DND-41 (cell line): ENCODE data around the gene SSR2.
"Not testable (repeated sequence)": the region's sequence is repeated elsewhere in the genome, so short reads cannot be mapped to it uniquely, and the experiment has no call there.

Experiments used
- ATAC-seq: fragments of 200-7000 bp; cut with Tn5 transposase; 3 replicates; pipeline ENCODE4 v1.9.1; 2021; ENCODE audit warnings: low read depth; ENCODE audit not compliant: insufficient read depth
- DNase-seq: peaks from one replicate; pipeline ENCODE4 v3.0.0-alpha.2; 2020
- H2AFZ ChIP-seq: 2 replicates; pipeline ENCODE4 v1.6.0; 2012; ENCODE audit warnings: low read depth, low read length
- H3K27ac ChIP-seq: 2 replicates; pipeline ENCODE4 v1.5.1; 2012; ENCODE audit warnings: low read length, inconsistent platforms
- H3K27me3 ChIP-seq: fragments of 200-600 bp; sonication (generic); 2 replicates; pipeline ENCODE4 v1.6.0; 2012; ENCODE audit warnings: low read length, mild to moderate bottlenecking, inconsistent platforms; ENCODE audit not compliant: insufficient read depth, poor library complexity
- H3K36me3 ChIP-seq: 2 replicates; pipeline ENCODE4 v1.5.1; 2012; ENCODE audit warnings: low read length, inconsistent platforms; ENCODE audit not compliant: insufficient read depth
- H3K4me1 ChIP-seq: 2 replicates; pipeline ENCODE4 v1.5.1; 2012; ENCODE audit warnings: mild to moderate bottlenecking, low read length; ENCODE audit not compliant: insufficient read depth
- H3K4me2 ChIP-seq: 2 replicates; pipeline ENCODE4 v1.6.0; 2012; ENCODE audit warnings: mild to moderate bottlenecking, moderate library complexity, low read length, inconsistent platforms; ENCODE audit not compliant: insufficient read depth
- H3K4me3 ChIP-seq, 2 experiments: fragments of 200-600 bp in 1 of 2; shearing (Covaris generic) in 1 of 2; 2 replicates each; pipeline ENCODE4 v1.5.1; 2012 to 2016; ENCODE audit warnings: inconsistent platforms in 2 of 2, low read length in 2 of 2, mild to moderate bottlenecking in 2 of 2, low read depth in 1 of 2, moderate library complexity in 1 of 2
- H3K79me2 ChIP-seq: 2 replicates; pipeline ENCODE4 v1.6.0; 2012; ENCODE audit warnings: low read length, inconsistent platforms; ENCODE audit not compliant: insufficient read depth
- H3K9ac ChIP-seq: 2 replicates; pipeline ENCODE4 v1.6.0; 2012; ENCODE audit warnings: low read depth, mild to moderate bottlenecking, inconsistent platforms, low read length, moderate library complexity
- H3K9me3 ChIP-seq: 2 replicates; pipeline ENCODE4 v1.5.1; 2012; ENCODE audit warnings: low read length, moderate library complexity, mild to moderate bottlenecking, inconsistent platforms; ENCODE audit not compliant: insufficient read depth, severe bottlenecking
- H4K20me1 ChIP-seq: 2 replicates; pipeline ENCODE4 v1.6.0; 2012; ENCODE audit warnings: low read length; ENCODE audit not compliant: insufficient read depth
- EZH2 ChIP-seq: IDR thresholded peaks from 3 replicates; pipeline ENCODE4 v1.6.1; 2012; ENCODE audit warnings: borderline replicate concordance, low read depth, mild to moderate bottlenecking, moderate library complexity, low read length, inconsistent platforms; ENCODE audit not compliant: severe bottlenecking
- TF ChIP-seq, protein P1 (sequence below): IDR thresholded peaks from 2 replicates; pipeline ENCODE4 v1.5.1; 2012; ENCODE audit warnings: borderline replicate concordance, low read length, moderate library complexity, mild to moderate bottlenecking; ENCODE audit not compliant: poor library complexity, severe bottlenecking; ENCODE audit errors: extremely low read depth

SSR2 gene

GRCh38 chr1:156042828-156043227 is 22.1 kb upstream of the SSR2 start:
- Histone ChIP-seq H3K4me2 (no peak overlapping the region), H3K4me1 (no peaks in the 10 kb centered on the region), H4K20me1 (no peaks in the 10 kb centered on the region), H3K9ac (no peak overlapping the region), H3K9me3 (no peaks in the 10 kb centered on the region), H3K27ac (no peak overlapping the region), H3K4me3 (no peak overlapping the region), H3K36me3 (peaks cover 57% of the 10 kb centered on the region), H2AFZ (no peak overlapping the region), H3K79me2 (no peaks in the 10 kb centered on the region), H3K27me3 (no peaks in the 10 kb centered on the region)
- TF ChIP-seq, protein P1, sequence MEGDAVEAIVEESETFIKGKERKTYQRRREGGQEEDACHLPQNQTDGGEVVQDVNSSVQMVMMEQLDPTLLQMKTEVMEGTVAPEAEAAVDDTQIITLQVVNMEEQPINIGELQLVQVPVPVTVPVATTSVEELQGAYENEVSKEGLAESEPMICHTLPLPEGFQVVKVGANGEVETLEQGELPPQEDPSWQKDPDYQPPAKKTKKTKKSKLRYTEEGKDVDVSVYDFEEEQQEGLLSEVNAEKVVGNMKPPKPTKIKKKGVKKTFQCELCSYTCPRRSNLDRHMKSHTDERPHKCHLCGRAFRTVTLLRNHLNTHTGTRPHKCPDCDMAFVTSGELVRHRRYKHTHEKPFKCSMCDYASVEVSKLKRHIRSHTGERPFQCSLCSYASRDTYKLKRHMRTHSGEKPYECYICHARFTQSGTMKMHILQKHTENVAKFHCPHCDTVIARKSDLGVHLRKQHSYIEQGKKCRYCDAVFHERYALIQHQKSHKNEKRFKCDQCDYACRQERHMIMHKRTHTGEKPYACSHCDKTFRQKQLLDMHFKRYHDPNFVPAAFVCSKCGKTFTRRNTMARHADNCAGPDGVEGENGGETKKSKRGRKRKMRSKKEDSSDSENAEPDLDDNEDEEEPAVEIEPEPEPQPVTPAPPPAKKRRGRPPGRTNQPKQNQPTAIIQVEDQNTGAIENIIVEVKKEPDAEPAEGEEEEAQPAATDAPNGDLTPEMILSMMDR = no peak
- no peak for TF ChIP-seq EZH2
- no peak for DNase-seq
- no peak for ATAC-seq

- DNase-seq, H4K20me1 ChIP-seq, H3K79me2 ChIP-seq, H3K27ac ChIP-seq, H3K4me1 ChIP-seq, H3K4me2 ChIP-seq, H3K9ac ChIP-seq, H3K9me3 ChIP-seq, H2AFZ ChIP-seq, ATAC-seq, H3K27me3 ChIP-seq, H3K4me3 ChIP-seq: not testable (repeated sequence)
- H3K36me3 ChIP-seq = peaks cover 21% of the 10 kb centered on the region
These were observed 14.2 kb upstream of the SSR2 start for GRCh38 chr1:156034991-156035390.

GRCh38 chr1:156033011-156033410 is 12.3 kb upstream of the SSR2 start:
- Histone ChIP-seq H3K4me3 (no peak overlapping the region), H3K4me2 (no peak overlapping the region), H4K20me1 (no peaks in the 10 kb centered on the region), H3K27me3 (no peaks in the 10 kb centered on the region), H3K4me1 (no peaks in the 10 kb centered on the region), H3K27ac (no peak overlapping the region), H3K36me3 (peaks cover 16% of the 10 kb centered on the region), H3K9ac (no peak overlapping the region), H2AFZ (no peak overlapping the region), H3K9me3 (no peaks in the 10 kb centered on the region), H3K79me2 (no peaks in the 10 kb centered on the region)
- no peak for ATAC-seq
- TF ChIP-seq, protein P1 = no peak
- no peak for TF ChIP-seq EZH2
- no peak for DNase-seq

- Histone ChIP-seq H3K79me2 (no peaks in the 10 kb centered on the region), H3K4me3 (no peak overlapping the region), H2AFZ (no peak overlapping the region), H3K36me3 (no peaks in the 10 kb centered on the region), H3K9me3 (no peaks in the 10 kb centered on the region), H4K20me1 (no peaks in the 10 kb centered on the region), H3K27ac (no peak overlapping the region), H3K4me1 (no peaks in the 10 kb centered on the region), H3K27me3 (no peaks in the 10 kb centered on the region), H3K9ac (no peak overlapping the region), H3K4me2 (no peak overlapping the region)
- no peak for TF ChIP-seq EZH2
- TF ChIP-seq, protein P1 = no peak
- no peak for ATAC-seq
- DNase-seq = no peak
These were observed 5.8 kb upstream of the SSR2 start for GRCh38 chr1:156026588-156026987.
